OCI-LY7 (cell line): ENCODE results near the gene CEP83. TPM values are rescaled to one million over a fixed set of nuclear protein-coding genes. Genes with fewer than 3 reads are reported as not detected.

ENCODE experiments used
- BruUV-seq: library from RNA; stranded (reverse); fragments of 400-500 nt; replicated peaks from 2 replicates; lab custom pipeline; 2021; lab: Mats Ljungman, UMichigan
- CTCF ChIA-PET: fragments of 300-600 bp; sonication (Branson Sonifier 250); formaldehyde crosslinking; loops from one replicate; lab custom pipeline; 2022; ENCODE audit warnings: antibody characterized with exemption; ENCODE audit not compliant: unreplicated experiment; lab: Charles Lee
- POLR2A ChIA-PET: fragments of 300-600 bp; sonication (Branson Sonifier 250); formaldehyde crosslinking; loops from one replicate; lab custom pipeline; 2022; ENCODE audit warnings: antibody characterized with exemption; lab: Charles Lee
- DNase-seq: peaks from one replicate; pipeline ENCODE4 v3.0.0-alpha.2; 2015; ENCODE audit warnings: low spot score
- H2AFZ ChIP-seq: fragments of 200-600 bp; sonication (generic), shearing (Covaris generic); 2 replicates; pipeline ENCODE4 v1.6.1; 2014; ENCODE audit warnings: mild to moderate bottlenecking, antibody characterized with exemption, low read length, moderate library complexity
- H3K27ac ChIP-seq: fragments of 200-600 bp; sonication (generic); 2 replicates; pipeline ENCODE4 v1.5.1; 2014; ENCODE audit warnings: mixed run types, low read depth, mild to moderate bottlenecking, moderate library complexity, low read length, inconsistent platforms; ENCODE audit not compliant: poor library complexity, severe bottlenecking
- H3K36me3 ChIP-seq: fragments of 200-600 bp; sonication (generic); 2 replicates; pipeline ENCODE4 v1.6.1; 2014; ENCODE audit warnings: mild to moderate bottlenecking, antibody characterized with exemption, low read length, moderate library complexity, mixed read lengths; ENCODE audit not compliant: insufficient read depth
- H3K4me1 ChIP-seq: fragments of 200-600 bp; sonication (generic); 2 replicates; pipeline ENCODE4 v1.5.1; 2014; ENCODE audit warnings: mild to moderate bottlenecking, low read length; ENCODE audit not compliant: insufficient read depth, poor library complexity, severe bottlenecking
- H3K4me2 ChIP-seq: fragments of 200-600 bp; sonication (generic); 2 replicates; pipeline ENCODE4 v1.6.1; 2014; ENCODE audit warnings: mild to moderate bottlenecking, low read length
- H3K4me3 ChIP-seq: fragments of 200-600 bp; sonication (generic); 2 replicates; pipeline ENCODE4 v1.5.1; 2014; ENCODE audit warnings: mild to moderate bottlenecking, low read depth, low read length; ENCODE audit not compliant: poor library complexity, severe bottlenecking
- H3K79me2 ChIP-seq: fragments of 200-600 bp; sonication (generic); 2 replicates; pipeline ENCODE4 v1.6.1; 2016; ENCODE audit warnings: low read depth, mild to moderate bottlenecking, low read length, moderate library complexity, mixed read lengths; ENCODE audit not compliant: insufficient read depth
- H3K9me2 ChIP-seq: fragments of 200-600 bp; sonication (generic); 2 replicates; pipeline ENCODE4 v1.6.1; 2016; ENCODE audit warnings: mild to moderate bottlenecking, low read length, mixed read lengths; ENCODE audit not compliant: insufficient read depth
- H3K9me3 ChIP-seq: fragments of 200-600 bp; sonication (generic); 2 replicates; pipeline ENCODE4 v1.6.1; 2014; ENCODE audit warnings: mild to moderate bottlenecking, mixed run types, low read length, mixed read lengths
- H4K20me1 ChIP-seq: fragments of 200-600 bp; sonication (generic); 2 replicates; pipeline ENCODE4 v1.6.1; 2014; ENCODE audit warnings: mild to moderate bottlenecking, antibody characterized with exemption, low read length, moderate library complexity, mixed read lengths; ENCODE audit not compliant: insufficient read depth
- EZH2phosphoT487 ChIP-seq: fragments of 200-600 bp; sonication (generic); IDR thresholded peaks from 2 replicates; pipeline ENCODE4 v1.6.1; 2018; ENCODE audit warnings: low read depth, borderline replicate concordance, mild to moderate bottlenecking, mixed run types, antibody characterized with exemption, low read length, moderate library complexity, mixed read lengths
- intact Hi-C: fragments of 100-400 bp; cut with micrococcal nuclease; formaldehyde crosslinking; loops from one replicate; pipeline ENCODE4 v1.10.0; 2022; ENCODE audit not compliant: unreplicated experiment
- total RNA-seq, 2 experiments: library from RNA; depleted of rRNA in 1 of 2; stranded (reverse); fragments of >200 nt in 1 of 2; shearing (Covaris generic) in 1 of 2; gene quantifications; 2 replicates each; pipeline ENCODE4 v1.2.3, GENCODE V29; 2014 to 2022
- TF ChIP-seq, protein P1 (sequence below): fragments of 200-600 bp; sonication (generic); conservative IDR thresholded peaks from 2 replicates; pipeline ENCODE4 v1.5.1; 2014; ENCODE audit warnings: mild to moderate bottlenecking, antibody characterized with exemption, low read length, moderate library complexity, mixed read lengths

The CEP83 gene
- total RNA-seq, 2 experiments from 2014 or later, result 29.7 to 35.2 TPM

DNA sequence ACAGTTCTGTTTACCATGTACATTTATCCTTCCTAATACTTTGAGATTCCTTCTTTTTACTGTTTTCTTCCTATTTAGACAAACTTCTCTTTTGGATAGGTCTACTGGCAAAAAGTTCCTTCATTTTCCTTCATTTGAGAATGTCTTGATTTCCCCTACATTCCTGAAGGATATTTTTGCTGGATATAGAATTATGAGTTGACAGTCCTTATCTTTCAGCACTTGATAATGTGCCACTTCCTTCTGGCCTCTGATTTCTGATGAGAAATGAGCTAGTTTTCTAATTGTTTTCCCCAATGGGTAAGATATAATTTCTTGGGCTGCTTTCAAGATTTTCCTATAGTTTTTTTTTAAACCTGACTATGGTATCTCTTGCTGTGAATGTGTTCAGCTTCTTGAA, 75.6 kb downstream of the CEP83 start:
- H3K36me3 ChIP-seq, result peaks cover 21% of the 10 kb centered on the region
- ChIA-PET CTCF (no interaction called here), POLR2A (interaction anchor here (0.5 to 1.2 kb wide), 5 partner anchors 9 to 1099 kb away, joined by 3 to 7 read pairs (median 4); no protein-coding TSS in a partner anchor)
- H3K4me2 ChIP-seq, result no peak overlapping the region
- no peak for DNase-seq
- H2AFZ ChIP-seq, result no peak overlapping the region
- no peak overlapping the region for H3K4me3 ChIP-seq
- H3K27ac ChIP-seq, result no peak overlapping the region
- no peak for TF ChIP-seq EZH2phosphoT487
- TF ChIP-seq, protein P1, sequence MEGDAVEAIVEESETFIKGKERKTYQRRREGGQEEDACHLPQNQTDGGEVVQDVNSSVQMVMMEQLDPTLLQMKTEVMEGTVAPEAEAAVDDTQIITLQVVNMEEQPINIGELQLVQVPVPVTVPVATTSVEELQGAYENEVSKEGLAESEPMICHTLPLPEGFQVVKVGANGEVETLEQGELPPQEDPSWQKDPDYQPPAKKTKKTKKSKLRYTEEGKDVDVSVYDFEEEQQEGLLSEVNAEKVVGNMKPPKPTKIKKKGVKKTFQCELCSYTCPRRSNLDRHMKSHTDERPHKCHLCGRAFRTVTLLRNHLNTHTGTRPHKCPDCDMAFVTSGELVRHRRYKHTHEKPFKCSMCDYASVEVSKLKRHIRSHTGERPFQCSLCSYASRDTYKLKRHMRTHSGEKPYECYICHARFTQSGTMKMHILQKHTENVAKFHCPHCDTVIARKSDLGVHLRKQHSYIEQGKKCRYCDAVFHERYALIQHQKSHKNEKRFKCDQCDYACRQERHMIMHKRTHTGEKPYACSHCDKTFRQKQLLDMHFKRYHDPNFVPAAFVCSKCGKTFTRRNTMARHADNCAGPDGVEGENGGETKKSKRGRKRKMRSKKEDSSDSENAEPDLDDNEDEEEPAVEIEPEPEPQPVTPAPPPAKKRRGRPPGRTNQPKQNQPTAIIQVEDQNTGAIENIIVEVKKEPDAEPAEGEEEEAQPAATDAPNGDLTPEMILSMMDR, result no peak
- BruUV-seq, result no TSS peak
- intact Hi-C loops, result no loop called here
- H3K9me3 ChIP-seq, result peaks cover 16% of the 10 kb centered on the region
- H3K9me2 ChIP-seq, result no peaks in the 10 kb centered on the region
- H3K79me2 ChIP-seq, result no peaks in the 10 kb centered on the region
- no peaks in the 10 kb centered on the region for H4K20me1 ChIP-seq
- H3K4me1 ChIP-seq, result no peaks in the 10 kb centered on the region

DNA sequence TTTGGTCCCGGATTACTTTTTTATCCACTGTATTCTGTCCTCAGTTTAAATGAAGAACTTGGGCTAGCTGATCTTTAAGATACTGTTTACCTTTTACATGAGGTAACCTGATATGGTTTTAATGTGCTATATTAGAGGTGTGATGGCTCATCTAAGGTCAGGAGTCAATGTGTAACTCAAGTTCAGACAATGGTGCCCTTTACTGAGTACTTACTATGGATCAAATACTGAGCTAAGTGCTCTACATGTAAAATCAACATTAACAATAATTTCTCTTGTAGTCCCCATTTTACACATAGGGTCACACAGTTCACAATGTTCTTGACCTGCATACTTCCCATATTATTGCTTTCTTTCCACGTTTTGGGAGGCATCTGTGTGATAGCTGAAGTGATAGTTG, 79.2 kb downstream of the CEP83 start:
- no peak for DNase-seq
- intact Hi-C loops, result no loop called here

DNA sequence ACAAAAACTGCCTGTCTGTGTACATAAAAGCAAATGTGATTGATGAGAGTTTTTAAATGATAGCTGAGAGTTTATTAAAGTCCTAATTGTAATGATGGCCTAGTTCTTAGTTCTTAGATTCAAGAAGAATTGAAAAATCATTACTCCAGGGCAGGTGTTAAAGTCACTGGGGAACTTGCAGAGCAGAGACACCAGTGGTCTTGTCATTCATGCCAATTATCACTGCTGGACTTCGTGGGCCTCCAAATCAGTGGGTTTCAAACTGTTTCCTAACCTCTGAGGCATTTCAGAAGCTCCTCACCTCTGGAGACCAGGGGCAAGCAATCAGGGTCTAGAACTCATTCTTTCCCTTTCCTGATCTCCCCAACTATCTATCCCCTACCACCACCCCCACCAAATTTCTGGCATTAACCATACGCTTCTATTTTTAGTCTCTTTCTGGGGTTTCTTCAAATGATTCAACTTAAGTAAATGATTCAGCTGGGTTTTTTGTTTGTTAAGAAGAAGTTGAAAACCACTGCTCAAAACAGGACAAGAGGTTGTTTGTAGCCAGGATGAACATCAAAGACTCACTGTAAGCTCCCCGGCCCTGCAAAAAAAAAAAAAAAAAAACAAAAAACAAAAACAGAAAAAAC, 80.1 kb downstream of the CEP83 start:
- Histone ChIP-seq H3K79me2 (no peaks in the 10 kb centered on the region), H3K4me2 (no peak overlapping the region), H3K36me3 (peaks cover 27% of the 10 kb centered on the region), H3K4me1 (no peaks in the 10 kb centered on the region), H3K9me2 (no peaks in the 10 kb centered on the region), H3K27ac (no peak overlapping the region), H3K9me3 (peaks cover 7% of the 10 kb centered on the region; the same call in 1 of the 2 replicates), H4K20me1 (no peaks in the 10 kb centered on the region), H2AFZ (no peak overlapping the region), H3K4me3 (no peak overlapping the region)
- no peak for DNase-seq
- CTCF ChIA-PET, result no interaction called here
- no peak for TF ChIP-seq EZH2phosphoT487
- TF ChIP-seq, protein P1, result no peak
- intact Hi-C loops, result no loop called here
- POLR2A ChIA-PET, result interaction anchor here (0.7 to 1.2 kb wide), 4 partner anchors 11 to 864 kb away, joined by 3 to 5 read pairs (median 4); no protein-coding TSS in a partner anchor
- BruUV-seq, result no TSS peak

More for the DNA sequence above, 79.2 kb downstream of the CEP83 start:
- peaks cover 30% of the 10 kb centered on the region for H3K36me3 ChIP-seq
- H4K20me1 ChIP-seq, result no peaks in the 10 kb centered on the region
- no peak overlapping the region for H3K4me2 ChIP-seq
- H3K4me1 ChIP-seq, result no peaks in the 10 kb centered on the region
- H3K9me2 ChIP-seq, result no peaks in the 10 kb centered on the region
- no peaks in the 10 kb centered on the region for H3K79me2 ChIP-seq
- BruUV-seq, result no TSS peak
- CTCF ChIA-PET, result no interaction called here
- H3K27ac ChIP-seq, result no peak overlapping the region
- H3K9me3 ChIP-seq, result peaks cover 15% of the 10 kb centered on the region
- POLR2A ChIA-PET, result interaction anchor here (0.6 to 1.2 kb wide), 4 partner anchors 10 to 1534 kb away, joined by 3 to 8 read pairs (median 4); no protein-coding TSS in a partner anchor
- no peak overlapping the region for H3K4me3 ChIP-seq
- TF ChIP-seq, protein P1, result no peak
- H2AFZ ChIP-seq, result no peak overlapping the region
